ENCODE data around the gene NELL1. TPM values are rescaled to one million over a fixed set of nuclear protein-coding genes. Genes with fewer than 3 reads are reported as not detected.
A peak's percentile ranks its signal among the peaks of the same experiment; 100 is the strongest.

NELL1 gene
- polyA plus RNA-seq, 2 of the 4 experiments (the other 2 are of a cell fraction), result not detected

- Histone ChIP-seq H3K4me3 (no peak overlapping the region), H3K9me3 (no peaks in the 10 kb centered on the region), H3K4me1 (no peaks in the 10 kb centered on the region), H3K4me2 (no peak overlapping the region), H3K27ac (no peak overlapping the region)
- DNase-seq (ENCODE audit: low read depth in 1 of 2, low spot score in 1 of 2) (no peak), ATAC-seq (no peak), FAIRE-seq (no peak)
- ChIA-PET CTCF (no interaction called here), POLR2A (no interaction called here)
- WGBS (ENCODE audit: missing lambda C conversion rate), result 1% methylated on average over 3 of the region's 3 CpGs
- TF ChIP-seq HEYL (CRISPR knock-in tag; IDR thresholded peaks at IDR 0.05), result no peak
- no peak for TF ChIP-seq FOSB (CRISPR knock-in tag; IDR thresholded peaks at IDR 0.05)
- TF ChIP-seq GATA3 (IDR thresholded peaks at IDR 0.05; ENCODE audit: borderline replicate concordance), result no peak
- no peak for TF ChIP-seq ESRRA (IDR thresholded peaks at IDR 0.05; ENCODE audit: borderline replicate concordance, low read length)
- no peak for TF ChIP-seq CHD4 (IDR thresholded peaks at IDR 0.05; ENCODE audit: borderline replicate concordance)
- no peak for TF ChIP-seq FOSL2 (IDR thresholded peaks at IDR 0.05)
- no peak for TF ChIP-seq FOSL2 (CRISPR knock-in tag; IDR thresholded peaks at IDR 0.05)
- no peak for TF ChIP-seq KDM5A (IDR thresholded peaks at IDR 0.05)
- TF ChIP-seq, protein P1, sequence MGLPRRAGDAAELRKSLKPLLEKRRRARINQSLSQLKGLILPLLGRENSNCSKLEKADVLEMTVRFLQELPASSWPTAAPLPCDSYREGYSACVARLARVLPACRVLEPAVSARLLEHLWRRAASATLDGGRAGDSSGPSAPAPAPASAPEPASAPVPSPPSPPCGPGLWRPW (IDR thresholded peaks at IDR 0.05), result no peak
- no peak for TF ChIP-seq EHF (CRISPR knock-in tag; IDR thresholded peaks at IDR 0.05)
- no peak for TF ChIP-seq EP300 (IDR thresholded peaks at IDR 0.05)
- TF ChIP-seq ZFP36 (IDR thresholded peaks at IDR 0.05; ENCODE audit: borderline replicate concordance, partially characterized antibody), result no peak
- TF ChIP-seq CHD2 (IDR thresholded peaks at IDR 0.05; ENCODE audit: low read length, partially characterized antibody), result no peak
- no peak for TF ChIP-seq ZC3H11A (IDR thresholded peaks at IDR 0.05)
- no peak for TF ChIP-seq RAD21 (conservative IDR thresholded peaks at IDR 0.05 in 1 of 2, IDR thresholded peaks at IDR 0.05 in 1 of 2)
- TF ChIP-seq POLR2A (IDR thresholded peaks at IDR 0.05; ENCODE audit: low read length), result no peak
- TF ChIP-seq HMGXB4 (CRISPR knock-in tag; IDR thresholded peaks at IDR 0.05; ENCODE audit: borderline replicate concordance), result no peak
- TF ChIP-seq RARB (CRISPR knock-in tag; IDR thresholded peaks at IDR 0.05), result no peak
- no peak for TF ChIP-seq MAX (IDR thresholded peaks at IDR 0.05)
Observed at GRCh38 chr11:20688761-20689160, 19.4 kb downstream of the NELL1 start.

GRCh38 chr11:20707876-20708275 is 38.5 kb downstream of the NELL1 start:
- TF ChIP-seq RNF2 (IDR thresholded peaks at IDR 0.05; ENCODE audit: borderline replicate concordance, low read depth) (no peak), JUNB (IDR thresholded peaks at IDR 0.05) (no peak), ATOH8 (CRISPR knock-in tag; IDR thresholded peaks at IDR 0.05; ENCODE audit: low read depth) (no peak), USF2 (IDR thresholded peaks at IDR 0.05) (no peak), CTCF (IDR thresholded peaks at IDR 0.05) (no peak), NR3C1 (IDR thresholded peaks at IDR 0.05) (no peak), ESRRA (IDR thresholded peaks at IDR 0.05; ENCODE audit: borderline replicate concordance, low read length) (no peak), MAX (IDR thresholded peaks at IDR 0.05) (no peak), REST (IDR thresholded peaks at IDR 0.05) (no peak), FOSL2 (IDR thresholded peaks at IDR 0.05) (no peak), FOSL2 (CRISPR knock-in tag; IDR thresholded peaks at IDR 0.05) (no peak), ZSCAN20 (CRISPR knock-in tag; IDR thresholded peaks at IDR 0.05) (no peak), MYC (IDR thresholded peaks at IDR 0.05; ENCODE audit: borderline replicate concordance, low read length) (no peak), CHD2 (IDR thresholded peaks at IDR 0.05; ENCODE audit: low read length, partially characterized antibody) (no peak), KDM1A (IDR thresholded peaks at IDR 0.05; ENCODE audit: low read depth) (no peak)
- DNase-seq (ENCODE audit: low read depth in 1 of 2, low spot score in 1 of 2), result no peak
- ChIA-PET CTCF (no interaction called here), POLR2A (no interaction called here)
- no peak for FAIRE-seq
- Histone ChIP-seq H3K4me1 (no peaks in the 10 kb centered on the region), H3K27ac (no peak overlapping the region), H3K4me3 (no peak overlapping the region), H3K9me3 (no peaks in the 10 kb centered on the region), H3K4me2 (peak overlapping the region; percentile 43; the same call in 2 of the 3 replicates)
- no peak for ATAC-seq
- 0% methylated on average over 6 of the region's 6 CpGs for WGBS (ENCODE audit: missing lambda C conversion rate)

All from A549 (cell line).